ENCODE measurements around the gene FYB1. TPM values are rescaled to one million over a fixed set of nuclear protein-coding genes. Genes with fewer than 3 reads are reported as not detected.

The FYB1 gene
- total and polyA plus RNA-seq, 2 of the 8 experiments (the other 6 are each of a cell fraction or from before 2014, with no cell fraction given), result not detected

GRCh38 chr5:39226558-39226957 is 7.2 kb upstream of the FYB1 start:
- FAIRE-seq, result no peak
- Histone ChIP-seq H2AFZ (ENCODE audit: low read length) (0 out of 2 replicates have a peak overlapping the region, but pooled peaks have one; percentile 8), H4K20me1 (replicated peaks in 1 of 2; ENCODE audit: control insufficient read depth in 1 of 2, insufficient read depth in 2 of 2, low read length in 2 of 2) (no peaks in the 10 kb centered on the region)
- TF ChIP-seq, protein P1, sequence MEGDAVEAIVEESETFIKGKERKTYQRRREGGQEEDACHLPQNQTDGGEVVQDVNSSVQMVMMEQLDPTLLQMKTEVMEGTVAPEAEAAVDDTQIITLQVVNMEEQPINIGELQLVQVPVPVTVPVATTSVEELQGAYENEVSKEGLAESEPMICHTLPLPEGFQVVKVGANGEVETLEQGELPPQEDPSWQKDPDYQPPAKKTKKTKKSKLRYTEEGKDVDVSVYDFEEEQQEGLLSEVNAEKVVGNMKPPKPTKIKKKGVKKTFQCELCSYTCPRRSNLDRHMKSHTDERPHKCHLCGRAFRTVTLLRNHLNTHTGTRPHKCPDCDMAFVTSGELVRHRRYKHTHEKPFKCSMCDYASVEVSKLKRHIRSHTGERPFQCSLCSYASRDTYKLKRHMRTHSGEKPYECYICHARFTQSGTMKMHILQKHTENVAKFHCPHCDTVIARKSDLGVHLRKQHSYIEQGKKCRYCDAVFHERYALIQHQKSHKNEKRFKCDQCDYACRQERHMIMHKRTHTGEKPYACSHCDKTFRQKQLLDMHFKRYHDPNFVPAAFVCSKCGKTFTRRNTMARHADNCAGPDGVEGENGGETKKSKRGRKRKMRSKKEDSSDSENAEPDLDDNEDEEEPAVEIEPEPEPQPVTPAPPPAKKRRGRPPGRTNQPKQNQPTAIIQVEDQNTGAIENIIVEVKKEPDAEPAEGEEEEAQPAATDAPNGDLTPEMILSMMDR (IDR thresholded peaks at IDR 0.05; ENCODE audit: control extremely low read depth in 1 of 3, insufficient read depth in 1 of 3, low read depth in 1 of 3, low read length in 3 of 3), result no peak
- TF ChIP-seq HDAC6 (IDR thresholded peaks at IDR 0.05; ENCODE audit: low read depth, low read length) (no peak), BACH1 (IDR thresholded peaks at IDR 0.05; ENCODE audit: low read length) (no peak), CEBPB (IDR thresholded peaks at IDR 0.05; ENCODE audit: low read depth, low read length) (no peak), FOSL1 (IDR thresholded peaks at IDR 0.05; ENCODE audit: insufficient read depth, low read depth, low read length) (no peak), JUN (IDR thresholded peaks at IDR 0.05; ENCODE audit: low read depth, low read length) (no peak), EGR1 (IDR thresholded peaks at IDR 0.05; ENCODE audit: borderline replicate concordance, low read depth, low read length) (no peak), SIRT6 (IDR thresholded peaks at IDR 0.05; ENCODE audit: low read length) (no peak), GABPA (IDR thresholded peaks at IDR 0.05; ENCODE audit: borderline replicate concordance, insufficient read depth, low read length) (no peak), HDAC2 (IDR thresholded peaks at IDR 0.05; ENCODE audit: borderline replicate concordance in 1 of 2, low read depth in 2 of 2, low read length in 2 of 2) (no peak), RXRA (IDR thresholded peaks at IDR 0.05; ENCODE audit: insufficient read depth, low read depth, low read length) (no peak), KDM1A (IDR thresholded peaks at IDR 0.05; ENCODE audit: borderline replicate concordance, low read length) (no peak)

More at GRCh38 chr5:39226558-39226957, 7.2 kb upstream of the FYB1 start:
- Histone ChIP-seq H3K27me3 (replicated peaks in 1 of 4; ENCODE audit: control insufficient read depth in 3 of 4, extremely low read depth in 1 of 4, insufficient read depth in 3 of 4, low read length in 3 of 4) (no peaks in the 10 kb centered on the region), H4K91ac (replicated peaks; ENCODE audit: insufficient read length, low read length) (no peak overlapping the region), H3K4me1 (replicated peaks in 1 of 4; ENCODE audit: control insufficient read depth in 3 of 4, insufficient read depth in 4 of 4, low read length in 3 of 4) (peaks cover 0 to 3% (median 0%) of the 10 kb centered on the region in 4 experiments; a peak in 1 of 7 replicates), H3K23me2 (ENCODE audit: low read depth, low read length) (no peaks in the 10 kb centered on the region), H3K79me2 (ENCODE audit: control insufficient read depth in 1 of 2, insufficient read depth in 2 of 2, low read length in 2 of 2) (no peaks in the 10 kb centered on the region), H2BK12ac (ENCODE audit: low read depth, low read length) (no peak overlapping the region), H2BK15ac (ENCODE audit: low read length) (no peak overlapping the region), H3K18ac (ENCODE audit: extremely low read depth, low read length) (no peak overlapping the region), H2BK20ac (ENCODE audit: low read length) (no peak overlapping the region), H3K4me3 (ENCODE audit: extremely low read depth in 1 of 4, insufficient read depth in 2 of 4, low read depth in 3 of 4, low read length in 4 of 4) (no peak overlapping the region), H4K5ac (ENCODE audit: insufficient read length, low read depth, low read length) (no peak overlapping the region), H2AK5ac (ENCODE audit: low read depth, low read length) (no peak overlapping the region), H2BK120ac (replicated peaks; ENCODE audit: low read depth, low read length) (no peak overlapping the region), H3K9ac (replicated peaks in 1 of 4; ENCODE audit: extremely low read depth in 1 of 4, low read depth in 3 of 4, low read length in 3 of 4) (no peak overlapping the region), H3K4me2 (ENCODE audit: insufficient read depth in 1 of 2, low read depth in 2 of 2, low read length in 2 of 2) (no peak overlapping the region), H3K9me3 (ENCODE audit: insufficient read depth in 2 of 2, low read depth in 1 of 2, low read length in 1 of 2) (no peaks in the 10 kb centered on the region), H3K23ac (ENCODE audit: insufficient read length) (no peak overlapping the region), H3K36me3 (ENCODE audit: control insufficient read depth in 2 of 4, insufficient read depth in 4 of 4, low read length in 3 of 4) (no peaks in the 10 kb centered on the region), H4K8ac (ENCODE audit: extremely low read depth, insufficient read depth, low read length) (no peak overlapping the region), H3K14ac (ENCODE audit: insufficient read length) (no peak overlapping the region), H3K79me1 (ENCODE audit: low read depth, low read length) (no peaks in the 10 kb centered on the region), H3K56ac (replicated peaks; ENCODE audit: insufficient read length, low read depth, low read length) (no peak overlapping the region), H3K27ac (ENCODE audit: low read depth, low read length) (no peak overlapping the region), H2BK5ac (ENCODE audit: low read depth, low read length) (no peak overlapping the region), H3K4ac (replicated peaks; ENCODE audit: insufficient read length, low read depth, low read length) (no peak overlapping the region)
- no peak for DNase-seq (ENCODE audit: low read depth in 1 of 2, low spot score in 2 of 2)
- WGBS, 2 experiments (ENCODE audit: extremely low coverage in 1 of 2, insufficient coverage in 1 of 2, insufficient read length in 1 of 2, insufficient replicate concordance in 2 of 2, low coverage in 1 of 2, low lambda C conversion rate in 2 of 2, missing lambda C conversion rate in 1 of 2), result 91% methylated on average over 1 of the region's 1 CpG; no CpG with 5 or more reads in 1 of the 2 experiments
- ChIA-PET CTCF (ENCODE audit: partially characterized antibody) (interaction anchor here (0.9 to 2.7 kb wide), 2 partner anchors 9 to 73 kb away, joined by 3 to 17 read pairs; no protein-coding TSS in a partner anchor), POLR2A (ENCODE audit: partially characterized antibody) (no interaction called here)

Data from H1 (cell line).